IPS DF 19.7 (cell line): ENCODE results near the gene MPP3.

ENCODE experiments used
- DNase-seq: peaks from one replicate; pipeline ENCODE4 v3.0.0-alpha.2; 2013; ENCODE audit warnings: low read depth, low spot score

The MPP3 gene

DNA sequence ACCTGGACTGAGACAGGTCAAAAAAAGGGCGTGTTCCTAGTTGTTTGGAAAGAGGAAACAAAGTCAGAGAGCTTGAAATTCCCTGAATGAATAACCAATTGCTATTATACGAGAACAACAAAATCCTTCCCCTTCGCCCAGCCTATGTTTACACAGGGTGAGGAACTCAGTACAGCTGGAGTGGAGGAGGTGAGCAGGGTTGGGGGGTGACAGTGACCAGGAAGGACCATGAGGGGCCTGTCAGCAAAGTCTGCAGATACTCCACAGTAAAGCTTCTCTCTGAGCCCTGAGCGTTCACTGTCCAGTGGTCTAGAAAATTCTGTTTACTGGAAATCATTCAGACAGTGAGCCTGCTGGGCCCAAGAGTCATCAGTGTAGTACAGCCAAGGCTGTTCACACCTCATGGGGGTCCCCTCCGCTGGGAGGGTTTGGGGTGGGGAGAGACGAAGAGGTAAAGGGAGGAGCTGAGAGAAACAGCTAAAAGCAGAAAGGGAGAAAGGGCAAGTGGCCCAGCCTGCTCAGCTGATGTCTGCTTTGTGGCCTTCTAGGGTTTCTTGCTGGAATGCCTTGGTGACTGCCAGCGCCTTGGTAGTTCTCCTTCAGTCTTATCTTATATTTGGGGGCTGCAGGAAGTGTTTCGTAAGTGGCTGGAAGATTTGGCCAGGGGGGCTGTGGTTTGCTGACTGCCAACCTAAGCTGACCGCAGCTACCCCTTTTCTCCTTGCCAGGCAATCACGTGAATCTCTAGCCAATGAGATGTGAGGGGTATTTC, 59.9 kb downstream of the MPP3 start:
- no peak for DNase-seq

DNA sequence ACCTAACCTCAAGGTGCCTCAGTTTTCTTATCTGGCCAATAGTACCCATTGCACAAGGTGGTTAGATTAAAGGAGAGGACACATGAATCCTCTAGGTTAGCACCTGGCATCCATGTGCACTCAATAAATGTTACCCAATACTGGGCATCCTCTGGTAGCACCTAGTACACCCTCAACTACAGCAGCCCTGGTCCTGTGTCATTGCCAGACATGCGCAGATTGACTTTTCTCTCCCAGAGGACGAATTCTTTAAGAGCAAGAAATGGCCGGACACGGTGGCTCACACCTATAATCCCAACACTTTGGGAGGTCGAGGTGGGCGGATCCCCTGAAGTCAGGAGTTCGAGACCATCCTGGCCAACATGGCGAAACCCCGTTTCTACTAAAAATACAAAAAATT, 61.5 kb downstream of the MPP3 start:
- no peak for DNase-seq

DNA sequence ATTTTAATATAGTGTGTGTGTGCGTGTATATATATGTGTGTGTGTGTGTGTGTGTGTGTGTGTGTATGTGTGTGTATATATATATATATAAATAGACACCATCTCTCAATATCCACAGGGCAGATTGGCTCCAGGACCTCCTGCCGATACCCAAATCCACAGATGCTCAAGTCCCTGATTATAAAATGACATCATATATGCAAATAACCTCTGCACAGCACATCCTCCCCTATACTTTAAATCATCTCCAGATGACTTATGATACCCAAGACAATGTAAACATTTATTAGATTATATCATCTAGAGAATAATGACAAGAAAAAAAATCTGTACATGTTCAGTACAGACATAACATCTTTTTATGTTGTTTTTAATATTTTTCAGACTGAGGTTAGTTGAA, 62.0 kb downstream of the MPP3 start:
- no peak for DNase-seq

- no peak for DNase-seq
Measured at GRCh38 chr17:43769859-43770258, 63.1 kb downstream of the MPP3 start.

DNA sequence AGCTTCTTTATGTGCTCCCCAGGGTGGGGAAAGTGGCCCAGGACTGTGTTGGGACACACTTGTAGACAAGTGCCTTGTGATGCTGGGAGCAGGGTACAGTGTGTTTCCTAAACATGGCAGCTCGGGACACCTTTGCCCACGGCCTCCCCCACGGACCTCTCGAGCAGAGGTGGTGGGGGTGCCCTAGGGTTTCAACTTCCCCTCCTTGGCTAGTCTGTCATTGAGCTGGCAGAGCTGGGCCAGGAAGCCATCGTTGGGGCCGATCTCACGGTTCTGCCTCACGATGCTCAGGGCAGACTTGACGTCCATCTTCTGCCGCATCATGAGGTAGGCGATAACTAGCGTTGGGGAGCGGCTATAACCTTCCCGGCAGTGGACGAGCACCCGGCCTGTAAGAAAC, 63.5 kb downstream of the MPP3 start:
- DNase-seq, result no peak

DNA sequence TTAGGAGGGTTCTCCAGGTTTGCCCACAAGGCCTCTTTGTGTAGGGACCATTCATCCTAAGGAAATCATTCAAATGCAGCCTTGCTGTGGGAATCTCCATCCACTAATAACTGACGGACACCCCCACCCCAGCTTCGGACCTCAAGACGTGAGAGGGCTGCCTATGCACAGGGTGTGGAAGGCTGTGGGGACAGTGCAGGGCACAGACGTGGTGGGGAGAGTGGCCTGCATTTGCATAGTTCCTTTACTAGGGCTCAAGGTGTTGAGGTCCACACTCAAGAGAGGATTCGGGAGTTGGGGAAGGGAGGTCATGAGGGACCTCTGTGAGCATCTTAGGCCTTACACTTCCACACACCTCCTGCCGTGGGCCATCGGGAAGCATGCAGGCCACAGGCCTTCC, 64.0 kb downstream of the MPP3 start:
- DNase-seq, result no peak

DNA sequence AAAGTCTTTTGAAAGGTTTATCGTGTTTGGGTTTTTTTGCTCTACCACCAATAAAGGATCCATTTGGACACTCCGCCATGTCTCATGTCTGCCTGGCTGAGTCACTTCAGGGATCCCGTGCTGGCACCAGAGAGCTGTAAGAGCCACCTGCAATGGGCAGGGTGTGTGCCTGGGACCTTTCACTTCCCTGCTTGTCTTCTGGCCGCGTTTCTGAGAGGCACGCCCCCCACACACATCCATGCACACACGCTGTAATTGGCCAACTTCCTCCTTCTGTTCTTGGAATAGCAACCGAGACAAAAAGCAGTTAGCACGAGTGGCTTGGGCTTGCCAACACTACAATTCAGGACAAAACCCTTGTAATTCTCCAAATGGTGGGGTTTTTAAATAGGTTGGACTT, 64.6 kb downstream of the MPP3 start:
- no peak for DNase-seq

DNA sequence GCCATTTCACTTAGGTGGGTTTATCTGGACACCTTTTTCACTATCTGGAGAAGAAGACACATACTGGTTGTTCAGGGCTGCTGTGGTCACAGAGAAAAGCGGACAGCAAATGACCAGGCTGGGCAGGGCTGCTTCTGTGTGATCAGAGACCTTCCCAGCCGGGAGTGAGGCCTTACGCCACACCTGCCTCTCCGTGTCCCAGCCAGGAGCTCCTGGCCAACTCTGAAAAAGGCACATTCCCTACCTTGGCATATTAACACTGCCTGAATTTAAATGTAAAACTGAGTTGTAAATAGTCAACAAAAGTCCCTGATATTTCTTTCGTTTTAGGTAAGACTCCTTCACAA, 65.3 kb downstream of the MPP3 start:
- no peak for DNase-seq

DNA sequence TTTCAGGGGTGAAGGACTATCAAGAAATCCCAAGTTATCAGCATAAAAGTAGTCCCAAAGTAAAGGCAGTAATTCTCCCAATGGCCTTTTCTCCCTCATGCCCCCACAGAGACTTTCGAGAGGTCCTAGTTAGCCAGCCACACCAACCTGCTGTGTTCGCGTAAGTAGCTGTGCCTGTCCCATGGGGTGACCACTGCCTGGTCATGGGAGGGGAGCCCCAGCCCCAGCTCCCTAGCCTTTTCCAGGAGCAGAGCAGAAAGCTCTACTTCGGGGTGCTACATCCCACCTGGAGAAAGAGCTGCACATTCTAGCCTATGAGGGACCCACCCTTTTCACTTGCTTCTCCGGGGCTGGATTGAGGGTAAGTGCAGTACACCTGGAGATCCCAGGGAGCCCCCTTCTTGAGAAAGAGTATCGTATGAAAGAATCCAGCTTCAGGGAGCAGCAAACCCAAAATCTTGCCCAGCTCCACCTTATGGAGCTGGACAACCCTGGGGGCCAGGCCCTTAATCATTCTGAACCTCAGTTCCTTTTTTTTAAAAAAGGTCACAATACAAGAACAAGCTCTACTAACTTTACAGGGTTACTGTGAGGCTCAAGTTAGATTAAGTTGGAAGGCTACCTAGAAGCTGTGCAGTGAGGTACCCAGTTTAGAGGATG, 65.8 kb downstream of the MPP3 start:
- DNase-seq, result no peak

DNA sequence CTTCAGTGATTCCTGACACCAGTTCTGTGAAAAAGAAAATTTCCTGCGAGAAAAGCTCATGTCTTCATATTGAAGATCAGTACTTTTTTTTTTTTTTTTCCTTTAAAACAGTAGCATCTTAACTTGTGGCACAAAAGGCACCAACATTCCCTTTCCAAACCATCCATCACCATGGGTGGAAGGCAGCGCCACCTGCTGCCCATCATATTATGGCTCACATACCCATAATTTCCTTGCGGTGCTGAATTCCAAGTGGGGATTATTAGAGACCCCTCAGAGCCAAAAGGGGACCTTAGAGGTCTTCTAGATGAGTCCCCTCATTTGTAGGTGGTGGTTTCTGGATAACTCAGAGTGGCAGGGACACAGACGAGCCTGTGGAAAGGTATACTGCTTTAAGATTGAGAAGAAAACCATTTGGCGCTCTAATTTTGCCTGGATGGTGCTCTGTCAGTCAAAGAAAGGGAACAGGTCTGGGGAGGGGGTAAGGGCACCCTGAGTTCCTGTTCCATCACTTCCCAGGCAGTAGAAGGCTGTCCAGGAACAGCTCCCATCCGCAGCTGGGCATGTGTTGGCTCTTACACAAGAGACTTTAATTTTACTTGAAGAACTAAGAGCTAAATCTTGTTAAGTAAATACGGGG, 66.4 kb downstream of the MPP3 start:
- no peak for DNase-seq

GRCh38 chr17:43760254-43760852, 72.6 kb downstream of the MPP3 start:
- peak; percentile 97 for DNase-seq

DNA sequence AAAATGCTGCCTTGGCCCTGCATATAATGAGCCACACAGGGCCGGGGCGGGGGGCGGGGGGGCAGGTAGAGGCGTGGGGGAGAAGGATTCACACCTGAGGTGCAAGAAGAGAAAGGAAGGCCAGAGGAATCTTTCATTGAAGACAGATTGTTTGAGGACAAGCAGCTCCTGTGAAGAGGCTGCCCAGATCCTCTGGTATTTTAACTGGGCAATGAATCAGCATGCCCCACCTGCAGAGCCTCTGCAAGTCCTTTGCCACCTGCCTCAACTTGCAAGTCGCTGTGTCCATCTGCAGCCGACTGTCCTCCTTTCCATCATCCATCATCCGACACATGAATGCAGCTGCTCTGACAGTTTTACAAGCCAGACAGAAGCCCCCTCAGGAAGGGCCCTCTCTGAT, 73.1 kb downstream of the MPP3 start:
- DNase-seq, result no peak

- no peak for DNase-seq
Measured at GRCh38 chr17:43758497-43759174, 74.3 kb downstream of the MPP3 start, which contains the start of gene SOST. Gene SOST (minus strand): TSS chr17:43758791. CDS start chr17:43758741, 50 bp downstream.

DNA sequence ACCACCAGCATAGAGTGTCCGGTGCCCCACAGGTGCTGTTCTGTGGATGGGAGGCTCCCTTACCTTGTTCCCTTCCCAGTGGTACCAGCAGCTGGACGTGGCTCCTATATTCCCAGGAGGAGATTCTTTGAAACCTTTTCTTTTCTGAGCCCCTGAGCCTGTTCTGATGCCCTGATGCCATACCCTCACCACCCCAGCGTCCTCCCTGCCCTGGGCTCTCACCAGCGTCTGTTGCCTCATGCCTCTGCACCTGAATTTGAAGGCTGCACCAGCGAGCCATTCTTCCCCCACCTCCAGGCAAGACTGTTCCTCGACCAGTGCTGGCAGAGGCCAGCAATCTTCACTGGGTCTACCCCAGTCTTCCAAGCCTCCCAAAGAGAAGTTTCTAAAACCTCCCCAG, 74.9 kb downstream of the MPP3 start:
- no peak for DNase-seq

DNA sequence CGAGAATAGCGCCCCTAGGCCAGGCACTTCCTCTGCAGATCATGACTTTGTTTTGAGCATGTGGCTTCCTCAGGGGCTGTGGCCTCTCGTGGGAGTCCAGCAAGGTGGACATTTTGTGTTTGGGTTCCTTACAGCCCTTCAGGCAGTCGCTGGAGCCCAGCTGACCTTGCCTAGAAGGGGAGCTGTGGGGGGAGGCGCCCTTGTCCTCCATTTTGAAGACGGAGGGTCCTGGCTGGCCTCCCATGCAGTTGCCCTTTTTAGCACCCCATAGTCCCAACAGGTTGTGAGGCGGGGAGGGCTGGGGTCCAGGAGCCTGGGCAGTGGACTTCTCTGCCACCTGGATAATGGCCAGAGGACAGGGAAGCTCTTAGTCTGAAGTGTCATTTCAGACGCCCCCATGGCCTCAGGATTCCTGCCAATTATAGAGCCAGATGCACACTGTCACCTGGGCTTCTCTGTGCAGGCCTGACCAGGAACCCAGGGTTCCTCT, 75.7 kb downstream of the MPP3 start:
- DNase-seq, result no peak

- DNase-seq, result no peak
Measured at GRCh38 chr17:43756201-43756600, 76.7 kb downstream of the MPP3 start.

DNA sequence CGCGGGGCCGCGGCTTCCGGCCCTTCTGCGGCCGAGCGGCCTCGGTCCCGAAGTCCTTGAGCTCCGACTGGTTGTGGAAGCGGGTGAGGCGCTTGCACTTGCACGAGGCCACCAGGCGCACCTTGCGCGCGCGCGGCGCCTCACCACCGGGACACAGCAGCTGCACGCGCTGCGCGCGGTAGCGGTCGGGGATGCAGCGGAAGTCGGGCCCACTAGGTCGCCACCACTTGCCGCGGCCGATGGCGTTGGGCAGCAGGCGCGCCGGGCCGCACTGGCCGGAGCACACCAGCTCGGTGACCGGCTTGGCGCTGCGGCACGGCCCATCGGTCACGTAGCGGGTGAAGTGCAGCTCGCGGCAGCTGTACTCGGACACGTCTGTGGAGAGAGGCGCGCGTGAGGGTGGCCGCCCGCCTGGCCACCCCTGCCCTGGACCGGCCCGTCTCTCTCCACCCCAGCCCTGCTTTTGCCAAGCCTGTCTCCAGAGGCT, 77.5 kb downstream of the MPP3 start:
- DNase-seq, result no peak

- DNase-seq, result no peak
Measured at GRCh38 chr17:43754947-43755346, 78.0 kb downstream of the MPP3 start.

GRCh38 chr17:43753493-43754129, 79.3 kb downstream of the MPP3 start:
- no peak for DNase-seq
